ENCODE data around the gene PRAMEF6.
"Not testable (repeated sequence)": the region's sequence is repeated elsewhere in the genome, so short reads cannot be mapped to it uniquely, and the experiment has no call there.

PRAMEF6 gene

GRCh38 chr1:12947480-12947879, at the start of gene PRAMEF6:
Gene PRAMEF6 (minus strand): TSS chr1:12947580. CDS start chr1:12942518, 5,062 bp downstream.
- not testable (repeated sequence) for DNase-seq (ENCODE audit: insufficient read length, low spot score); FAIRE-seq

- not testable (repeated sequence) for DNase-seq (ENCODE audit: insufficient read length, low spot score); FAIRE-seq
Measured at GRCh38 chr1:12924368-12924767, 23.0 kb downstream of the PRAMEF6 start.

GRCh38 chr1:12921749-12922148, 25.6 kb downstream of the PRAMEF6 start:
- not testable (repeated sequence) for DNase-seq (ENCODE audit: insufficient read length, low spot score); FAIRE-seq

GRCh38 chr1:12916310-12916709, 31.1 kb downstream of the PRAMEF6 start, which contains the start of gene PRAMEF7:
Gene PRAMEF7 (plus strand): TSS chr1:12916610. CDS start chr1:12917693, 1,083 bp downstream.
- not testable (repeated sequence) for FAIRE-seq; DNase-seq (ENCODE audit: insufficient read length, low spot score)

- not testable (repeated sequence) for FAIRE-seq; DNase-seq (ENCODE audit: insufficient read length, low spot score)
Measured at GRCh38 chr1:12903793-12904572, 43.4 kb downstream of the PRAMEF6 start.

GRCh38 chr1:12899186-12899585, 48.2 kb downstream of the PRAMEF6 start:
- not testable (repeated sequence) for FAIRE-seq

GRCh38 chr1:12898170-12898569, 49.2 kb downstream of the PRAMEF6 start, which contains the start of gene PRAMEF10:
Gene PRAMEF10 (minus strand): TSS chr1:12898270. CDS start chr1:12895847, 2,423 bp downstream.
- not testable (repeated sequence) for DNase-seq (ENCODE audit: insufficient read length, low spot score); FAIRE-seq

More at GRCh38 chr1:12899186-12899585, 48.2 kb downstream of the PRAMEF6 start:
- DNase-seq (ENCODE audit: insufficient read length, low spot score), result not testable (repeated sequence)
